Measurements from ENCODE around the gene NRXN3. TPM values are rescaled to one million over a fixed set of nuclear protein-coding genes. Genes with fewer than 3 reads are reported as not detected.

NRXN3 gene
- total RNA-seq, 1 donor from 2014 or later, result 18.0 TPM

DNA sequence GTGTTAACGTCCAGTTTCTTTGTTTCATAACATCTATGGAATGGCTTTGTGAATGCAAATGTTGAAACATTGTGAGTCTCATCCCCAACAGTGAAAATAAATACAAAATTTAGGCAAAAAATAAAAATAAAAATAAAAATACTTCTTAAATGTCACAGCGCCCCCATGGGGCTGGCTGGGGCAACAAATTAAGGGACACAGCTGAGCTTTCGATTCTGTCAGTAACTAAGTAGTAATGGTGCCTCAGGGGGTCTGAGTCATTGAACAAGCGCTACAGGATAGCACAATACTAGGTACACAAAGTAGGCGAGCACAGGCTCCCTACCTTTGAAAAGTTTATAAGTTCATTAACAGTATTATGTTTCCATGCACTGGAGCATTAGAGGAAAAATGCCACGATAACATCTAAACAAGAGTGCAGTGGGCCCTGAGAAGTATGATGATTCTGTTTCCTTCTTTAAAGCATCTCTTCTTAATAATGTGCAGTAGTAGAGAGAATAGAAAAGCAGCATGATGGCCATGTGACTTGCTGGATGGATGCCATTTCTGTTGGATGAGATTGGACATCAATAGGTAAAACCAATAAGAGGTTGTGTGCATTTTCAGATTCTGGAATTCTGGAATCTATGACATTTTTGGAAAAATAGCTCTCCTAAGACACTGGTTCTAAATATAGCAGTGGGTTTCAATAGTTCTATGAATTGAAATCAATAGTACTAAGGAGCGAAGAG is 1374.0 kb downstream of the NRXN3 start:
- no peaks in the 10 kb centered on the region for H3K36me3 ChIP-seq (ENCODE audit: insufficient read depth, low read length)
- H3K27me3 ChIP-seq (ENCODE audit: insufficient read depth, low read length), result no peaks in the 10 kb centered on the region
- TF ChIP-seq, protein P1, sequence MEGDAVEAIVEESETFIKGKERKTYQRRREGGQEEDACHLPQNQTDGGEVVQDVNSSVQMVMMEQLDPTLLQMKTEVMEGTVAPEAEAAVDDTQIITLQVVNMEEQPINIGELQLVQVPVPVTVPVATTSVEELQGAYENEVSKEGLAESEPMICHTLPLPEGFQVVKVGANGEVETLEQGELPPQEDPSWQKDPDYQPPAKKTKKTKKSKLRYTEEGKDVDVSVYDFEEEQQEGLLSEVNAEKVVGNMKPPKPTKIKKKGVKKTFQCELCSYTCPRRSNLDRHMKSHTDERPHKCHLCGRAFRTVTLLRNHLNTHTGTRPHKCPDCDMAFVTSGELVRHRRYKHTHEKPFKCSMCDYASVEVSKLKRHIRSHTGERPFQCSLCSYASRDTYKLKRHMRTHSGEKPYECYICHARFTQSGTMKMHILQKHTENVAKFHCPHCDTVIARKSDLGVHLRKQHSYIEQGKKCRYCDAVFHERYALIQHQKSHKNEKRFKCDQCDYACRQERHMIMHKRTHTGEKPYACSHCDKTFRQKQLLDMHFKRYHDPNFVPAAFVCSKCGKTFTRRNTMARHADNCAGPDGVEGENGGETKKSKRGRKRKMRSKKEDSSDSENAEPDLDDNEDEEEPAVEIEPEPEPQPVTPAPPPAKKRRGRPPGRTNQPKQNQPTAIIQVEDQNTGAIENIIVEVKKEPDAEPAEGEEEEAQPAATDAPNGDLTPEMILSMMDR (IDR thresholded peaks at IDR 0.05; ENCODE audit: insufficient read depth, low read depth, low read length), result peak; percentile 84
- TF ChIP-seq EZH2 (IDR thresholded peaks at IDR 0.05; ENCODE audit: insufficient read depth, low read length), result no peak
- H3K27ac ChIP-seq (ENCODE audit: low read depth, low read length), result peak overlapping the region; percentile 88
- H2AFZ ChIP-seq (ENCODE audit: low read depth, low read length), result no peak overlapping the region
- DNase-seq (ENCODE audit: low read depth), result peak; percentile 27
- Mint-ChIP-seq H3K27me3 (ENCODE audit: low read depth, unreplicated experiment) (no peaks in the 10 kb centered on the region), H3K36me3 (ENCODE audit: low read depth, unreplicated experiment) (no peaks in the 10 kb centered on the region), H3K27ac (ENCODE audit: unreplicated experiment) (no peak overlapping the region), H3K4me1 (ENCODE audit: low read depth, unreplicated experiment) (peaks cover 22% of the 10 kb centered on the region), H3K9me3 (ENCODE audit: unreplicated experiment) (peaks cover 7% of the 10 kb centered on the region), H3K4me3 (ENCODE audit: unreplicated experiment) (no peak overlapping the region)
- H3K4me2 ChIP-seq (ENCODE audit: low read length), result peak overlapping the region; percentile 57
- no peak for FAIRE-seq
- peaks cover 21% of the 10 kb centered on the region for H3K4me1 ChIP-seq (ENCODE audit: insufficient read depth, low read length)
- peak overlapping the region; percentile 69 for H3K9ac ChIP-seq (ENCODE audit: low read length)
- no peaks in the 10 kb centered on the region for H3K9me3 ChIP-seq (ENCODE audit: insufficient read depth, low read depth, low read length)
- H3K79me2 ChIP-seq (ENCODE audit: insufficient read depth, low read length), result no peaks in the 10 kb centered on the region
- H4K20me1 ChIP-seq (ENCODE audit: insufficient read depth, low read length), result no peaks in the 10 kb centered on the region
- peak overlapping the region; percentile 29 for H3K4me3 ChIP-seq (ENCODE audit: insufficient read depth, low read depth, low read length)

DNA sequence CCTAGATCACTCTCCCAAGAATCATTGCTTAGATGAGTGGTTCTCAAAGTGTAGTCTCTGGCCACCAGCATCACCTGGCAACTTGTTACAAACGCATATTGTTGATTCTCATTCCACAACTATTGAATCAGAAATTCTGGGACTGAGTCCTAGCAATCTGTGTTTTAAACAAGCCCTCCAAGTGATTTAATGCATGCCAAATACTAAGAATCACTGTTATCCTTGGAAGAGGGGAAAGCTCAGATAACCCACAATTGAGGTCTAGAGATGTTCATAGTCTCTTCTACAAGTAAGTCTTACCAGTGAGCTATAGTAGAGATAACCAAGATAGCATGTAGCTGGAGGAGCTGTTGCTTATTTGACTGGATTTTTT is 1374.5 kb downstream of the NRXN3 start:
- peaks cover 7% of the 10 kb centered on the region for H3K9me3 Mint-ChIP-seq (ENCODE audit: unreplicated experiment)
- Histone ChIP-seq H2AFZ (ENCODE audit: low read depth, low read length) (no peak overlapping the region), H3K4me1 (ENCODE audit: insufficient read depth, low read length) (peaks cover 21% of the 10 kb centered on the region), H3K9ac (ENCODE audit: low read length) (peak overlapping the region; percentile 69), H3K27me3 (ENCODE audit: insufficient read depth, low read length) (no peaks in the 10 kb centered on the region), H3K4me3 (ENCODE audit: insufficient read depth, low read depth, low read length) (no peak overlapping the region), H3K4me2 (ENCODE audit: low read length) (peak overlapping the region; percentile 57), H3K9me3 (ENCODE audit: insufficient read depth, low read depth, low read length) (no peaks in the 10 kb centered on the region), H3K79me2 (ENCODE audit: insufficient read depth, low read length) (no peaks in the 10 kb centered on the region), H3K27ac (ENCODE audit: low read depth, low read length) (peak overlapping the region; percentile 88), H4K20me1 (ENCODE audit: insufficient read depth, low read length) (no peaks in the 10 kb centered on the region), H3K36me3 (ENCODE audit: insufficient read depth, low read length) (no peaks in the 10 kb centered on the region)
- DNase-seq (ENCODE audit: low read depth), result peak; percentile 98
- H3K27ac Mint-ChIP-seq (ENCODE audit: unreplicated experiment), result no peak overlapping the region
- TF ChIP-seq EZH2 (IDR thresholded peaks at IDR 0.05; ENCODE audit: insufficient read depth, low read length), result no peak
- TF ChIP-seq, protein P1 (IDR thresholded peaks at IDR 0.05; ENCODE audit: insufficient read depth, low read depth, low read length), result no peak
- FAIRE-seq, result no peak
- H3K27me3 Mint-ChIP-seq (ENCODE audit: low read depth, unreplicated experiment), result no peaks in the 10 kb centered on the region
- H3K36me3 Mint-ChIP-seq (ENCODE audit: low read depth, unreplicated experiment), result no peaks in the 10 kb centered on the region
- peaks cover 28% of the 10 kb centered on the region for H3K4me1 Mint-ChIP-seq (ENCODE audit: low read depth, unreplicated experiment)
- no peak overlapping the region for H3K4me3 Mint-ChIP-seq (ENCODE audit: unreplicated experiment)

DNA sequence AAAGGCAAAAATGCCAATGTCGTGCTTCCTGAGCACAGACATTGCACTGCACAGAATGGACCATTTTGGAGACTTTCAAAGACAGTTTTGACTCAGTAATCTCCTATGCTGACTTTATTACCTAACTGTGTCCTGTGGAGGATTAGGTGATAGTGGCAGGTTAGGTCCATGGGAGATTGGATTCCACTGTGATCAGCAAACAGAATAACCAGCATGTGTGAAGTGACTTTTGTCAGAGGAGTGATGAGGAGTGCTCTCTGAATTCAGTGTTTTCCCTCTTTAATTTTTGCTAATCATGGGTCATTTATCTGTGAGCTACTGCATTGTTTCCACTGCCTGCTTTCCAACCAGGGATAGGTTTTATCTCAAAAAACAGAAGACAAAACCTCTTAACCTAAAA is 1378.7 kb downstream of the NRXN3 start:
- Histone ChIP-seq H3K79me2 (ENCODE audit: insufficient read depth, low read length) (no peaks in the 10 kb centered on the region), H3K4me2 (ENCODE audit: low read length) (peak overlapping the region; percentile 26), H3K9me3 (ENCODE audit: insufficient read depth, low read depth, low read length) (no peaks in the 10 kb centered on the region), H3K27ac (ENCODE audit: low read depth, low read length) (no peak overlapping the region), H3K36me3 (ENCODE audit: insufficient read depth, low read length) (no peaks in the 10 kb centered on the region), H2AFZ (ENCODE audit: low read depth, low read length) (no peak overlapping the region), H3K9ac (ENCODE audit: low read length) (peak overlapping the region; percentile 38), H3K27me3 (ENCODE audit: insufficient read depth, low read length) (no peaks in the 10 kb centered on the region), H3K4me3 (ENCODE audit: insufficient read depth, low read depth, low read length) (no peak overlapping the region), H3K4me1 (ENCODE audit: insufficient read depth, low read length) (peaks cover 24% of the 10 kb centered on the region), H4K20me1 (ENCODE audit: insufficient read depth, low read length) (no peaks in the 10 kb centered on the region)
- FAIRE-seq (no peak), DNase-seq (ENCODE audit: low read depth) (no peak)
- Mint-ChIP-seq H3K36me3 (ENCODE audit: low read depth, unreplicated experiment) (peaks cover 2% of the 10 kb centered on the region), H3K27me3 (ENCODE audit: low read depth, unreplicated experiment) (no peaks in the 10 kb centered on the region), H3K4me3 (ENCODE audit: unreplicated experiment) (no peak overlapping the region), H3K9me3 (ENCODE audit: unreplicated experiment) (peaks cover 7% of the 10 kb centered on the region), H3K27ac (ENCODE audit: unreplicated experiment) (no peak overlapping the region), H3K4me1 (ENCODE audit: low read depth, unreplicated experiment) (peaks cover 49% of the 10 kb centered on the region)
- no peak for TF ChIP-seq EZH2 (IDR thresholded peaks at IDR 0.05; ENCODE audit: insufficient read depth, low read length)
- TF ChIP-seq, protein P1 (IDR thresholded peaks at IDR 0.05; ENCODE audit: insufficient read depth, low read depth, low read length), result no peak

Measured in astrocyte (in vitro differentiated cells and primary cell).